Stimulated activated CD8-positive, alpha-beta memory T cell treated with anti-CD3 and anti-CD28 coated beads, Interleukin-15, amount 100 ng/mL, for 48 hours (primary cell): ENCODE data around the gene SLC44A4.
"Not testable (repeated sequence)": the region's sequence is repeated elsewhere in the genome, so short reads cannot be mapped to it uniquely, and the experiment has no call there.

Experiments
- DNase-seq, 2 donors: peaks; one replicate each; pipeline ENCODE4 v3.0.0-alpha.2; 2020; ENCODE audit warnings: low read depth in 2 of 2

SLC44A4 gene

GRCh38 chr6:31829633-31830283 is 49.0 kb downstream of the SLC44A4 start:
- no peak for DNase-seq

GRCh38 chr6:31827286-31828079 is 51.3 kb downstream of the SLC44A4 start, which contains the start of gene HSPA1B:
Gene HSPA1B (plus strand): TSS chr6:31827738. CDS start chr6:31827951, 213 bp downstream.
- DNase-seq: peak; percentile 92 to 93

- no peak for DNase-seq
Observed at GRCh38 chr6:31826793-31827285, 52.0 kb downstream of the SLC44A4 start.

- DNase-seq: no peak
Observed at GRCh38 chr6:31825553-31825952, 53.2 kb downstream of the SLC44A4 start.

- DNase-seq: not testable (repeated sequence)
Observed at GRCh38 chr6:31823592-31824196, 55.1 kb downstream of the SLC44A4 start.

- peak; percentile 40 to 46 for DNase-seq
Observed at GRCh38 chr6:31822036-31822821, 56.6 kb downstream of the SLC44A4 start.

- DNase-seq: peak; percentile 61 to 64
Observed at GRCh38 chr6:31821301-31822035, 57.3 kb downstream of the SLC44A4 start.

GRCh38 chr6:31820399-31820798 is 58.4 kb downstream of the SLC44A4 start:
- not testable (repeated sequence) for DNase-seq

GRCh38 chr6:31819871-31820299 is 58.9 kb downstream of the SLC44A4 start:
- DNase-seq: no peak

- not testable (repeated sequence) for DNase-seq
Observed at GRCh38 chr6:31817929-31818511, 60.8 kb downstream of the SLC44A4 start.

GRCh38 chr6:31817133-31817928 is 61.5 kb downstream of the SLC44A4 start:
- not testable (repeated sequence) for DNase-seq

- DNase-seq: peak; percentile 52 to 61
Observed at GRCh38 chr6:31815025-31815838, 63.6 kb downstream of the SLC44A4 start, which contains the start of the genes HSPA1A and HSPA1L. Gene HSPA1A (plus strand): TSS chr6:31815543. CDS start chr6:31815757, 214 bp downstream. Gene HSPA1L (minus strand): TSS chr6:31815283. CDS start chr6:31811972, 3,311 bp downstream.

- peak; percentile 52 to 56 for DNase-seq
Observed at GRCh38 chr6:31814677-31815024, 64.1 kb downstream of the SLC44A4 start.

- no peak for DNase-seq
Observed at GRCh38 chr6:31813465-31813849, 65.3 kb downstream of the SLC44A4 start.
